HEK293 (cell line): ENCODE measurements around the gene RAF1.

Source experiments
- PRDM4 ChIP-seq: fragments of 450-650 bp; formaldehyde crosslinking; IDR thresholded peaks from 2 replicates; pipeline ENCODE4 v1.5.1; 2017; ENCODE audit warnings: missing biosample characterization, missing genetic modification characterization
- REST ChIP-seq: fragments of 450-650 bp; formaldehyde crosslinking; IDR thresholded peaks from 2 replicates; pipeline ENCODE4 v1.5.1; 2016; ENCODE audit warnings: missing biosample characterization, missing genetic modification characterization
- SP2 ChIP-seq: fragments of 450-650 bp; formaldehyde crosslinking; IDR thresholded peaks from 2 replicates; pipeline ENCODE4 v1.5.1; 2016; ENCODE audit warnings: missing biosample characterization, missing genetic modification characterization
- ZBTB7A ChIP-seq: fragments of 450-650 bp; formaldehyde crosslinking; IDR thresholded peaks from 2 replicates; pipeline ENCODE4 v1.5.1; 2016; ENCODE audit warnings: low read depth, missing biosample characterization, missing genetic modification characterization
- ZNF202 ChIP-seq: fragments of 450-650 bp; formaldehyde crosslinking; IDR thresholded peaks from 2 replicates; pipeline ENCODE4 v1.5.1; 2016; ENCODE audit warnings: missing biosample characterization, missing genetic modification characterization, borderline replicate concordance
- ZNF423 ChIP-seq: fragments of 450-650 bp; formaldehyde crosslinking; IDR thresholded peaks from 2 replicates; pipeline ENCODE4 v1.5.1; 2016; ENCODE audit warnings: missing biosample characterization, missing genetic modification characterization
- ZNF510 ChIP-seq: fragments of 450-650 bp; formaldehyde crosslinking; IDR thresholded peaks from 2 replicates; pipeline ENCODE4 v1.5.1; 2018; ENCODE audit warnings: mild to moderate bottlenecking, missing genetic modification characterization, missing biosample characterization; ENCODE audit not compliant: insufficient replicate concordance
- ZNF529 ChIP-seq: fragments of 450-650 bp; formaldehyde crosslinking; IDR thresholded peaks from 2 replicates; pipeline ENCODE4 v1.5.1; 2017; ENCODE audit warnings: missing genetic modification characterization, missing biosample characterization; ENCODE audit not compliant: insufficient replicate concordance
- ZNF560 ChIP-seq: fragments of 450-650 bp; formaldehyde crosslinking; IDR thresholded peaks from 2 replicates; pipeline ENCODE4 v1.5.1; 2017; ENCODE audit warnings: missing biosample characterization, missing genetic modification characterization, borderline replicate concordance
- TF ChIP-seq, protein P1 (sequence below): fragments of 450-650 bp; formaldehyde crosslinking; IDR thresholded peaks from 2 replicates; pipeline ENCODE4 v1.5.1; 2016; ENCODE audit warnings: missing biosample characterization, missing genetic modification characterization

DNA sequence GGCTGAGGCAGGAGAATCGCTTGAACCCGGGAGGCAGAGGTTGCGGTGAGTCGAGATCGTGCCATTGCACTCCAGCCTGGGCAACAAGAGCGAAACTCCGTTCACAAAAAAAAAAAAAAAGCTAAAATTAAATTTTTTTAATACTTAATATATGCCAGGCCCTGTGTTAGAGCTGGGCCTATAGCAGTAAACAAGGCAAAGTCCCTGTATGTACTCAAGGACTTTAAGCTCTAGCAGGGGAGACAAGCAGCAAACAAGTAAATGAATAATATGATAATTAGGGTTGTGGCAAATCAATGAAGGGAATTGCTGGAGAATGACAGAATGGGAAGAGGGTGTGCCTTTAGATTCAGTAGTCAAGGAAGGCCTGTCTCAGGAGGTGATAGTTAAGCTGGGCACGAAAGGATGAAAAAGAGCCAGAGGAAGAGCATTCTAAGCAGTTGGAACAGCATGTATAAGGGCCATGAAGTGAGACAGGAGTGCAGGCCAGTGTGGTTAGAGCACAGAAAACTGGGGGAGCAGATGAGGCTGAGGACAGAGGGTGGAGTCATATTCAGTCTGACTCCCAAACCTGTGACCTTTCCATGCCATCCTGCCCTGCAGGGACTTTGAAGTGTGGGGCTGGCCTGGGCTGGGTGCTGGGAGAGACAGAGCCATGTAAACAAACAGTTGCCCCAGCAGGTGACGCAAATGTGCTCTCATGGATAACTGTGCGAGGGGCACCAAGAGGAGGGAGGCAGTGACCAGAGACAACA is 6.6 kb upstream of the RAF1 start:
- TF ChIP-seq, protein P1, sequence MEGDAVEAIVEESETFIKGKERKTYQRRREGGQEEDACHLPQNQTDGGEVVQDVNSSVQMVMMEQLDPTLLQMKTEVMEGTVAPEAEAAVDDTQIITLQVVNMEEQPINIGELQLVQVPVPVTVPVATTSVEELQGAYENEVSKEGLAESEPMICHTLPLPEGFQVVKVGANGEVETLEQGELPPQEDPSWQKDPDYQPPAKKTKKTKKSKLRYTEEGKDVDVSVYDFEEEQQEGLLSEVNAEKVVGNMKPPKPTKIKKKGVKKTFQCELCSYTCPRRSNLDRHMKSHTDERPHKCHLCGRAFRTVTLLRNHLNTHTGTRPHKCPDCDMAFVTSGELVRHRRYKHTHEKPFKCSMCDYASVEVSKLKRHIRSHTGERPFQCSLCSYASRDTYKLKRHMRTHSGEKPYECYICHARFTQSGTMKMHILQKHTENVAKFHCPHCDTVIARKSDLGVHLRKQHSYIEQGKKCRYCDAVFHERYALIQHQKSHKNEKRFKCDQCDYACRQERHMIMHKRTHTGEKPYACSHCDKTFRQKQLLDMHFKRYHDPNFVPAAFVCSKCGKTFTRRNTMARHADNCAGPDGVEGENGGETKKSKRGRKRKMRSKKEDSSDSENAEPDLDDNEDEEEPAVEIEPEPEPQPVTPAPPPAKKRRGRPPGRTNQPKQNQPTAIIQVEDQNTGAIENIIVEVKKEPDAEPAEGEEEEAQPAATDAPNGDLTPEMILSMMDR (tag by site-specific recombination), result no peak
- TF ChIP-seq ZNF202 (tag by site-specific recombination) (no peak), SP2 (tag by site-specific recombination) (no peak), REST (no peak), ZNF529 (tag by site-specific recombination) (no peak), ZBTB7A (no peak), ZNF560 (tag by site-specific recombination) (no peak), ZNF423 (tag by site-specific recombination) (no peak), PRDM4 (no peak), ZNF510 (tag by site-specific recombination) (no peak)
